GM18517 (cell line): ENCODE results near the gene HIP1.
"Not testable (repeated sequence)": the region's sequence is repeated elsewhere in the genome, so short reads cannot be mapped to it uniquely, and the experiment has no call there.

Experiments used
- ATAC-seq: cut with Tn5 transposase; IDR thresholded peaks from one replicate; pipeline ENCODE4 v1.9.1; 2021; ENCODE audit warnings: mild to moderate bottlenecking, moderate library complexity; ENCODE audit not compliant: unreplicated experiment

The HIP1 gene

DNA sequence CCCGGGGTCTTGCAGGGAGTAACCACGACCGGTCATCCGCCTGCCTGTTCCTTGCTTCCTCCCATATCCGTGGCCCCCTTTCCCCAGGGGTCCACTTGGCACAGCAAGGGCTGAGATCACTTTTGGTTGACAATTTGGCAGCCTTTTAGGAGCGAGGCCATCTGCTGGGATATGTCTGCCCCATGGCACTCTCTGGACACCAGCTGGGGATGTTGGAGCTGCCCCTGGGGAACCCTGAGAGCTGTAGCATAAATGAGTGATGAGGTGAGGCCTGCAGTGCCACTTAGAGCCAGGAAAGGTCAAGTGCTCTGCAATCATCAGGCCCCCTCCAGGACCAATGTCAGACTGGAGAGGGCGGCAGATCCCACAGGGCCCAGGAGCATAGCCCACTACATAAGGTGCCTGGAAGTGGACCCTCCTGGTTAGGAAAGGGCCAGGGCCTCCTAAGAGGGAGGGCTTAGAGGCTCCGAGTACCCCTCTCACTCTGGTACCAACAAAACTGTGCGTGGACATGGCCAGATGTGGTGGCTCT lies 92.1 kb downstream of the HIP1 start:
- no peak for ATAC-seq

- no peak for ATAC-seq
Observed at GRCh38 chr7:75645570-75645969, 93.2 kb downstream of the HIP1 start.

DNA sequence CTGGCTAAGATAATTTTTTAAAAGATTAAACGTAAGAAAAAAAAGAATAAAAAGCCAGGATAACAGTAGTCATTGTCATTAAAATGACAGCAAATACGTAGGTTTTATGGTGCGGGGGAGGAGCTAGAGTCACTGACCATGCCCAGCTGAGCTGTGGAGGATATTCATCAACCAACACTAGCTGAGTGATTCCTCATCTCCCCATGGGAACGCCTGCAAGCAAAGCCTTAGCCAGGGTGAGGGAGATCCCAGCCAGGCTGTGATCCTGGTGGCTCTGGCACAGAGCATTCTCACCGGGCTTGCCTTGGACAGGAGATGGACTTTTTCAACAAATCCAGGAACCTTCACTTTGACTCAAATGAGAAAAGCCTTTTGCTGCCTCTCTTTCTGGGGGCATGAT lies 94.2 kb downstream of the HIP1 start:
- ATAC-seq, result no peak

GRCh38 chr7:75642810-75643486 lies 95.8 kb downstream of the HIP1 start:
- ATAC-seq, result no peak

- ATAC-seq, result no peak
Observed at GRCh38 chr7:75640201-75640600, 98.5 kb downstream of the HIP1 start.

GRCh38 chr7:75639886-75640190 lies 98.9 kb downstream of the HIP1 start:
- no peak for ATAC-seq

- no peak for ATAC-seq
Observed at GRCh38 chr7:75639071-75639885, 99.5 kb downstream of the HIP1 start.

- no peak for ATAC-seq
Observed at GRCh38 chr7:75638594-75639070, 100.1 kb downstream of the HIP1 start.

GRCh38 chr7:75637854-75638593 lies 100.7 kb downstream of the HIP1 start:
- ATAC-seq, result no peak

GRCh38 chr7:75635036-75635435 lies 103.7 kb downstream of the HIP1 start:
- no peak for ATAC-seq

DNA sequence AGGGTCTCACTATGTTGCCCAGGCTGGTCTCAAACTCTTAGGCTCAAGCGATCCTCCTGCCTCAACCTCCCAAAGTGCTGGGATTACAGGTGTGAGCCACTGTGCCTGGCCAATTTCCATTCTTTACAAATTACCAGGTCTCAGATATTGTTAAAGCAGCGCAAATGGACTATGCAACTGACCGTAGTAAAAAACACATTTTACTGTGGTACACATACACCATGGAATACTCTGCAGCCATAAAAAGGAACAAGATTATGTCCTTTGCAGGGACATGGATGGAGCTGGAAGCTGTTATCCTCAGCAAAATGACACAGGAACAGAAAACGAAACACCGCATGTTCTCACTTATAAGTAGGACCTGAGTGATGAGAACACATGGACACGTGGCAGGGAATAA lies 106.2 kb downstream of the HIP1 start:
- not testable (repeated sequence) for ATAC-seq

DNA sequence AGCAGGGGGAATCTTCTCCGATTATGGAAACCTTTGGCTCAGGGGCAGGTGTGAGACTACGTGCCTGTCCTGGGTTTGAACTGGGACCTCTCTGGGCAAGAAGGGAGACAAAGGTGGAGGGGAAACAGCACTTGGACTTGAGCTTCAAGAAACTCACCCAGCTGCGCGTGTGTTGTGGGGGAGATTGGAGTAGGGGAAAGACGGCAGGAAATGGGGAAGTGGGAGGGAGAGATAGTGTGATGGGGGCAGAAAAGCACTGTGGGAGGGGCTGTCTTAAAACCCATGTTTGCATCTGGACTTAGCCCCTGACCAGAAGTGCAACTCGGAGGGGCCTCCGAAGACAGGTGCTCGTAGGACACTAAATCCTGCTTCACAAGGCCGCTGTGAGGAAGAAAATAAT lies 107.0 kb downstream of the HIP1 start:
- ATAC-seq, result no peak

DNA sequence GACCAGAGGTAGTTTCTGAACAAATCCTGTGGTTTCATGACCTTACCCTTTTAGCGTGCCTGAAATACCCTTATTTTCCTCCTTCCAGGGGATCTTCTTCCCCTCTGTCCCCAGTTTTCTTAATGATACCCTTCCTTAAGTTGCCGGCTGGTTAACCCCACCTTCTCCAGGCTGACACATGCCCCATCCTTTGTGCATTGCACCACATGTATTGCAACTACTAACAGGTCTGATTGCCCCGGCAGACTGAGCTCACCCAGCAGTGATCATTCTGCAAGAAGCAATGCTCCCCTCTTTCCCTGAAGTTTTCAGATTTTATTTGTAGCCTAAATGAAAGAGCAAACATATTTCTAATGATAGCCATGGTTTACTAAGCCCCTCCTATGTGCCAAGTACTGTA lies 108.2 kb downstream of the HIP1 start:
- no peak for ATAC-seq

DNA sequence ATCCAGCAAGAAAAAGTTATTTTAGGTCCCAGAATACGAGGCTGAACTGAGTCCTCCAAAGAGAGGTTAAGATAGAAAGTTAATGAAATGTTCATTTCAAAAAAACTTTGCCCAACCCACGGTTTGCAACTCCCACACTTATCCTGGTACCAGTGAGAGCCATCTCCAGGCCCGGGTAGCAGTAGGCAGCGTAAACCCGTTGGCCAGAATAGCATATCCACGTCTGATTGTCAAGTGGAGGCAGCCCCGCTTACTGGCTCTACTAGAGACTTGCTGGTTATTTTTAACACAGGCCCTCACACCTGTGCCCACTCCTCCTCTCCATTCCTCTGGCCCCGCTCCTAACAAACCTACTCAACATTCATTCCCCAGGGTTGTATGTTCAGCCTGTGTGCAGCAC lies 109.7 kb downstream of the HIP1 start:
- no peak for ATAC-seq

- ATAC-seq, result no peak
Observed at GRCh38 chr7:75628055-75628454, 110.7 kb downstream of the HIP1 start.

DNA sequence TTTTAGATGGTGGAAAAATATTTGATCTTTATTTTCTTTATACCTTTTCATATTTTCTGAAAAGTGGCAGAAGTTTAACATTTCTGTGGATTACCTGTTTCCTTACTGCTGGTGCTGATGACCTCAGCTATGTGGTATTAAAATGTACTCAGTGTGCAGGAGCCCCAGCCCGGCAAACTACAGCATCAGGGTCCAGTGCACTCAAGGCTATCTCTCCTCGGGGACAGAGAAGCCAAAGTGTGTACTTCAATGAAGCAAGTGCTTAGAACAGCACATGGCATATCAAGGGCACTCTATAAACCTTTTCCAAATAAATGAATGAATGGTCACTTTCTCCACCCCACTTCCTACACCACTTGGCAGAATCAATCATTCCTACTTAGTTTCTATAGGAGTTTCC lies 111.8 kb downstream of the HIP1 start:
- no peak for ATAC-seq

- ATAC-seq, result no peak
Observed at GRCh38 chr7:75625868-75626267, 112.9 kb downstream of the HIP1 start.

DNA sequence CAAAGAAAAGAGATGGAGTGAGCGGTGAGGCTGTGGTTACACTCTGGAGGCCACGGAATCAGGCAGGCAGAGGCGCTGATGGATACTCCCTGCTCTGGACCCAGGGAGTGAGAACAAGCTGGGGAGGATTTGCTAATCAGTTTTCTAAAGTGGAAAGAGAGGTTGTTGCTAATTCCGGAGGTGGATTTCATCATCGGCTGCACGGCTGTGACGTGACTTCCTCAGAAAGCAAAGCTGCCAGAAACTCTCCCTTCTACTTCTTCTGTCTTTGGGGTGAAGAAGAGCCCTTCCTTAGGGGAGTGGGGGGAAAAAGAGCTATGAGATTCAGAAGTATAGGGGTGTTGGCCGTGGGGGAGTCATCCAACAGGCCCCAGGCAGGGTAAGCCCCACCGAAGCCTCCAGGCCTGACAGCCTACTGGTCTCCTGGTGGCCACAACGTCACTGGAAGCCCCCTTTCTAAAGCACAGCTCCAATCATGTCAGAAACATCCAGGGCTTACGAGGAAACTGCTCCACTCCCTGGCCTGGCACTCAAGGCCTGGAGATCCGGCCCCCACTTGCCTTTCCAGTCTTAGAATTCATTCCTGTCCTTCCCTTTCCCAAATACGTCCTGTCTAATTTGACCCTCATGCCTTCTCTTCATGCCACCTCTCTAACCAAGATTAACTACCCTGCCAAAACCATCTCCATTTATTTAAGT lies 114.5 kb downstream of the HIP1 start:
- ATAC-seq, result no peak

GRCh38 chr7:75623390-75624133 lies 115.2 kb downstream of the HIP1 start:
- ATAC-seq, result no peak

DNA sequence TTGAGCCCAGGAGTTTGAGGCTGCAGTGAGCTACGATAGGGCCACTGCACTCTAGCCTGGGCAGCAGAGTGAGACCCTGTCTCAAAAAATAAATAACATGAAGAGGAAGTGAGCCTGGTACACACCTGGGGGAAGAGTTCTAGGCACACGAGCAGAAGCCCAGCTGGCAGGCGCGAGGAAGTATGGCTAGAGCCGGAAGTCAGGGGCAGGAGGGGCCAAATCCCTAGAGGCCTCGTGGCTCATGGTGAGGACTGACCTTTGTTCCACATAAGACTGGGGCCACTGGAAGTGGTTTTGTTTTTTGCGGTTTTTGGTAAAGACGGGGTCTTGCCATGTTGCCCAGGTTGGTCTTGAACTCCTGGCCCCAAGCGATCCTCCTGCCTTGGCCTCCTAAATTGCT lies 117.6 kb downstream of the HIP1 start:
- ATAC-seq, result no peak
